HPDE6-E6E7 (cell line): ENCODE data around the gene CACNA2D4.

Experiments used
- DNase-seq: peaks from one replicate; pipeline ENCODE4 v3.0.0; 2011; ENCODE audit warnings: missing footprints; ENCODE audit errors: extremely low spot score

CACNA2D4 gene

DNA sequence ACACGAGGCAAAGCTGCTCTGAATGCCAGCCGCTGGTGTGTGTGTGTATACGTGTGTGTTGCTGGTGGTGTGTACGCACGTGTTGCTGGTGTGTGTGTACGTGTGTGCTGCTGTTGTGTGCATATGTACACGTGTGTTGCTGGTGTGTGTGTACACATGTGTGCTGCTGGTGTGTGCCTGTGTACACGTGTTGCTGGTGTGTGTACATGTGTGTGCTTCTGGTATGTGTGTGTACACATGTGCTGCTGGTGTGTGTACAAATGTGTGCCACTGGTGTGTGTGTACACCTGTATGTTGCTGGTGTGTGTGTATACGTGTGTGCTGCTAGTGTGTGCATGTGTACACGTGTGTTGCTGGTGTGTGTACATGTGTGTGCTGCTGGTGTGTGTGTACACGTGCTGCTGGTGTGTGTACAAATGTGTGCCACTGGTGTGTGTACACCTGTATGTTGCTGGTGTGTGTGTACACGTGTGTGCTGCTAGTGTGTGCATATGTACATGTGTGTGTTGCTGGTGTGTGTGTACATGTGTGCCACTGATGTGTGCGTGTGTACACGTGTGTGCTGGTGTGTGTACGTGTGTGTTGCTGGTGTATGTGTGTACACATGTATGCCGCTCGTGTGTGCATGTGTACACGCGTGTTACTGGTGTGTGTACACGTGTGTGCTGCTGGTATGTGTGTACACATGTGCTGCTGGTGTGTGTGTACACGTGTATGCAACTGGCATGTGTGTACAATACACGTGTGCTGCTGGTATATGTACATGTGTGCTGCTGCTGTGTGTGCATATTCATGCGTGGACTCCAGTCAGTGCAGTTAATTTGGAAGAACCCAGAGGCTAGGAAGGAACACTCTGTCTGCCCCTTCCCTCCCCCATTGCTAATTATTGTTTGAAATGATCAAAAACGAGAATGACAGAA is 47.2 kb downstream of the CACNA2D4 start:
- DNase-seq, result no peak

DNA sequence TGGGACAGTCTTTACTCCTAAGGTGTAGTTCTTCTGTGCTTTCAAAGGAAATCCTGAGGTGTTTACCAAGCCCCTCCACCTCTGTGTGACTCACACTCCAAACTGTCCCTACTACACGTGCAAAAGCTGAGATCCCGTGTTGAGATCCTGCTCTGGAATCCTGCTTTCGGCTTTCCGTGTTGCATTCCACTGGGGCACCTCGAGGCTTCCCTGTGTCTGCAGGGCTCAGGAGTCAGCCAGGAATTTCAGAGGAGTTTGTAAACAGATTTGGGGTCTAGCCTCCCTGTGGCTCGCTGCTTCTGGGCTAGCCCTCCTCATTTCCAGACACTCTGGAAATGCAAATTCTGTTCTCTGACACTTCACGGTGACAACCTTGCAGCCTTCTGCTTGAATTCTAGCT is 48.4 kb downstream of the CACNA2D4 start:
- DNase-seq, result no peak

DNA sequence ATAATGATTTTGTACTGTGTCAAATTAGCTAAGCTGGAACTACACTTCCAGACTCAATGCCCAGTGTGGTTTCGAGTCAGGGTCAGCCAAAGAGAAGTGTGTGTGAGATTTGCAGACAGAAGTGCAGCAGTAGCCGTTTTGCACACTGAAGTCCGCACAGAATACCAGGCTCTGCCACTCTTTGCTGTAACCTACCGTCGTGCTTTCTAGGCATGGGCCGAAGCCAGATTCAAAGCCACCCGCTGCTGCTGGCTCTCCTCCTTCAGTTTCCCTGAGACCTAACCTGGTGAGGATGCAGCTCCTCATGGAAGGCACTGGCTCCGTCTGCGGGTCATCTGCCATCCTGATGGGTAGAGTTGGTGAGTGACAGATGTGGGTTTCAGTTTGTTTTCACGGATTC is 49.3 kb downstream of the CACNA2D4 start:
- DNase-seq, result no peak

DNA sequence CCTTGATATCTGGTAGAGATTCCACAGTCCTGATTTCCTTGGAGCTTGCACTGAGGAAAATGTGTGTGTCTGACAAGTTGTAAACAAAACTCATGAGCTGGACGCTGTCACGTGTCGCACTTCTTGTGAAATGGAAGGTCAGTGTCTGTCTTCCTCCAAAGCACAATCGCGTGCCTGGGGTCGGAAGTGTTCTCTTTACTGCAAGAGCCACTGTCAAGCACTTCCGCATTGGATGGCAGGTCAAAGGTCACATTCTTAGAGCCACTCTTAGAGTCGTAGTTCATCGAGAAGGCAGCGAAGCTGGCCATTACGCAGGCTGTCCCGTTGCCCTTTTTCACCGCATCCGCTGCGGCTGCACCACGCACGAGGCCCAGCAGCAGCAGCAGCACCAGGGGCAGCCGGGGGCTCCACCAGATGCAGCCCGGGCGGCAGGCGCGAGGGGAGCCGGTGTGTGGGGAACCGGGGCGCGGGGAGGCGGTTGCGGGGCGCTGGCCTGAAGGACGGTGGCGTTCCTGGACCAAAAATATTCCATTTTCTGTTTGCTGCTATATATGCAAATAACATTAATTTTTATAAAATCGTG is 53.1 kb downstream of the CACNA2D4 start:
- DNase-seq, result no peak

DNA sequence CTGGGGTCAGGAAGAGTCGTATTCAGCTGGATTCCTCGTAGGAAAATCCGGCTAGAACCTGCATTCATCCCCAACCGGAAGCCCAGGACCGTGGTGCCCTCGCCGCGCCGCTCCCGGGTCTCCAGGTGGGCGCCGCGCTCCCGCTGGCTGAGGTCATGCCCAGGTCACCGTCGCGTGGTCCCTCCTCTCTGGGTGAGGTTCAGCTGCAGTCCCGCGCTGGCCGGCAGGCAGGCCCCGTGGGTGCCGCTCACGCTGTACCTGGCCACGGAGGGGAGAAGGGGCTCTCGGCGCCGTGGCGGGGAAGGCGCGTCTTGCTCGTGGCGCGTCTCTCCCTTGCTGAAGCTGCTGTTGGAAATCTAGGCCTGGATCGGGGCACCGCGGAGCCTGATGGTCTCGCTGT is 53.6 kb downstream of the CACNA2D4 start:
- no peak for DNase-seq

DNA sequence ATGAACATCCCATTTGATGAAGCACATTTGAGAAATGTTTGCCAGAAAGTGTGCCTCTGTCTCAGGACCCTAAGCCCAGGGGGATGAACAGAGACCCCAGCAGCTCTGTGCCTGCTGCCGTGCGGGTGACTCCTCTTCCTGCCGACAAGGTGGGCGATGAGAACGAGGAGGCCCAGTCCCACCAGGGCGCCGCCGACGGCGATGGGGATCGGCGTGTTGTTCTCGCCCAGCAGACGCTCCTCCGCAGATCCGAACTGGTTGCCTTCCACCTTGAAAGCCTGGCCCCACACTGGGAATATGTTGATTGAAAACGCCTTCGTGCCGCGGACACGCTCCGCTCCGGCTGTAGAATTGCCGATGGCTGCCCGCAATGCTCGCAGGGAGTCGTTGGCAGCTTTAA is 54.0 kb downstream of the CACNA2D4 start:
- DNase-seq, result no peak

DNA sequence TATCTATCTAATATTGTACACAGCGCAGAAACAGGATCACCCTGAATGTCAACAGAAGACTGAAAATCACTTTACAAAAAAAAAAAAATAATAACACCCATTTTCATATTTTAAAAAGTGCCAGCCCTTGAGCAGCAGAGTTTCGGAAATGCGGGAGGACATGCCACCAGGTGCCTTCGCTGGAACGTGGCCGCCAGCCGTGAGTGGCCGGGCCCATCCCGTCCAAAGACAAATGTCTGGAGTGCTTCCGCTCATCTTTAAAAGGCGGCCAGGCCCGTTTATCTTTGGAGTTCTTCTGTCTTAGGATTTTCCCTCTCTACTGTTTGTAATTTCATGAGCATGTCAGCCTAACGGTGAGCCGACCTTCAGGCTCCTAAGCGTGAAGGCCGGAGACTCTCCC is 54.6 kb downstream of the CACNA2D4 start:
- no peak for DNase-seq

DNA sequence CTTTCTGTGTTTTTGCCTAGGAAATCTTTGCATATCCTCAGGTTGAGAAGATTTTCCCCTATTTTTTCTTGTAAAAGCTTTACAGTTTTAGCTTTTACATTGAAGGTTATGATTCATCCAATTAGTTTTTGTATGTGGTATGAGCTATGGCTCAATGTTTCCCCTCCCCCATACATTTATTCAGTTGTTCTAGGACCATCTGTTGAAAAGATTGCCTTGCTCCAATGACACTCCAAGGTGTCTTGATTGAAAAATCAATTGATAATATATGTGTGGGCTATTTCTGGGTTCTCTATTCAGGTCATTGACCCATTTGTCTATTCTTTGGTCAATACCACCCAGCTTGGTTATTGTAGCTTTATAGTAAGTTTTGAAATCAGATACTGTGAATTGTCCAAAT is 55.5 kb downstream of the CACNA2D4 start:
- no peak for DNase-seq

DNA sequence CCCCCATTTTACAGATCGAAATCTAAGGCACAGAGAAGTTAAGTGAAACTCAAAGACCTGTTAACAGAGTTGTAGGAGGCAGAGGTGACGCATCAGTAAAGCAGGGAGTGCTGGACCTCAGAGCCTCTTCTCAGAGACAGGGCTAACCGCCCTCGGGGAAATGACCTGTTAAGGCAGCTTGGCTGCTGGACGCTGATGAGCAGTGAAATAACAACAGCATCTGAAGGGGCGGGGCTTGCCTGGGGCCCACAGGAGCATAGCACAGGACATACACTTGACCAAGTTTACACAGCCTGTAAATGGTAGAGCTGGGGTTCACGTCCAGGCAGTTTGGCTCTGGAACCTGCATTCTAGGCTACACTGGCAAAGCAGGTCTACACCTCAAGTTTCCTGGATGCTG is 58.8 kb downstream of the CACNA2D4 start:
- DNase-seq, result no peak

DNA sequence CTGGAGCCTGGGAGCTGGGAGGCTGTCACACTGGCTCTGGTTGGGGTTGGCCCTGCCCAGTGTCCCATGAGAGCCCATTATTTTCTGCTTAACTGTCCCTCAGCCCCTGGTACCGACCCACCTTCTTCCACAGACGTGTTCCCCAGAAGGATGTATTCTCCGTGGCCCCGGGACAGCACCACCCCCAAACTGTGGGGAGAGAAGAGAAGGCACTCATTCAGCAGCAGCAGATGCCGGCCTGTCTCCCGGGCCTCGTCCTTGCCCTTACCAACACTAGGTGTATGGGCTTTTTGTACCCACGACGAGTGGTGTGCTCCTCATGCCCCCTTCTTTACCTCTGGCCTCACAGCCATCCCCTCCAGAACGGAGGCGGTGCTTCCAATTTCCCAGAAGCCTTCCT is 60.0 kb downstream of the CACNA2D4 start:
- no peak for DNase-seq

- DNase-seq, result no peak
Measured at GRCh38 chr12:1857821-1858220, 60.6 kb downstream of the CACNA2D4 start.

GRCh38 chr12:1857086-1857485 is 61.4 kb downstream of the CACNA2D4 start:
- no peak for DNase-seq

DNA sequence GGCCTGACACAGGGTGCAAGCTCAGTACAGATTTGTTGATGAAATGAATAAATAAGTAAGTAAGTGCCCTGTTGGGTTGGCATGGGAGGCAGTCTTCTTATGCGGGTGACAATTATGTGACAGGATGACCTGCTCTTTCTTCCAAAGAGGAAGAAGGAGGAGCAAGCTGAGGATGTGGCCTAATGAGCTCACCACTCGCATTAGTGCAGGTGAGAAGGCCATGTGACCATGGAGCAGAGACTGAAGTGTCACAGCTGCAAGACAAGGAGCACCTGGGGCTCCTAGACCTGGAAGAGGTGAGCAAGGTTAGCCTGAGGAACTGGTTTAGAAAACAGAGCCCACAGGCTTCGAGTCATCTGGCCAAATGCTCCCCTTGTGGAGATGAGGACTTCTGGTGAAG is 63.2 kb downstream of the CACNA2D4 start:
- no peak for DNase-seq

GRCh38 chr12:1853716-1854115 is 64.7 kb downstream of the CACNA2D4 start:
- DNase-seq, result no peak

DNA sequence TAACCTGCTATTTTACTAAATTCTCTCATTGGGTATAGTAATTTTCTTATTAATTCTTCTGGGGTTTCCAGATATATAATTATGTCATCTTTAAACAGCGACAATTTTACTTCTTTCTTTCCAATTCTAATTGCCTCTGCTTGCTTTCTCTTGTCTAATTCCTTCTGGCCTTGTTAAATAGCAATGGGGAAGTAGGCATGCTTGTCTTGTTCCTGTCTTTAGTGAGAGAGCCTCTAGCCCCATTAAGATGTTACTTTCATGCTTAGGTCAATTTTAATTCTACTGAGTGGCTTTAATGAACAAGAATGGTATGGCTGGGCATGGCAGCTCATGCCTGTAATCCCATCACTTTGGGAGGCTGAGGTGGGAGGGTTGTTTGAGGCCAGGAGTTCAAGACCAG is 66.4 kb downstream of the CACNA2D4 start:
- DNase-seq, result no peak

- DNase-seq, result no peak
Measured at GRCh38 chr12:1851151-1851701, 67.2 kb downstream of the CACNA2D4 start.

- no peak for DNase-seq
Measured at GRCh38 chr12:1848745-1849144, 69.7 kb downstream of the CACNA2D4 start.

DNA sequence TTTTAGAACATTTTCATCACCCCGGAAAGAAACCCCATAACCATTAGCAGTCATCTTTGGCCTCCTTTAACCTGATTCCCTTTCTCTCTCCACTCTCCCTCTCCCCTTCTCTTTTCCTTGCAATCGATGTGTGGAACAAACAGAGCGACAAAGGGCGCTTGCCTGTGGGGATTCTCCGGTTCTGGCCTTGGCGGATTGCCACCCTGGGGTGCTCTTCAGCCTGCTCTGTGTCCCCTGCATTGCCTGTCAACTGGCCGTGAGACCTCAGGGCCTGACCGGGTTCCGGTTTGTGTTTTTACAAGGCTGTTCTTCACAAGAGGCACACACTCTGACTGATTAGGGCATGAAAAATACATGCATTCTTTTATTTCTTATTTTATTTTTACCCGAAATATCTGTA is 70.3 kb downstream of the CACNA2D4 start:
- no peak for DNase-seq

DNA sequence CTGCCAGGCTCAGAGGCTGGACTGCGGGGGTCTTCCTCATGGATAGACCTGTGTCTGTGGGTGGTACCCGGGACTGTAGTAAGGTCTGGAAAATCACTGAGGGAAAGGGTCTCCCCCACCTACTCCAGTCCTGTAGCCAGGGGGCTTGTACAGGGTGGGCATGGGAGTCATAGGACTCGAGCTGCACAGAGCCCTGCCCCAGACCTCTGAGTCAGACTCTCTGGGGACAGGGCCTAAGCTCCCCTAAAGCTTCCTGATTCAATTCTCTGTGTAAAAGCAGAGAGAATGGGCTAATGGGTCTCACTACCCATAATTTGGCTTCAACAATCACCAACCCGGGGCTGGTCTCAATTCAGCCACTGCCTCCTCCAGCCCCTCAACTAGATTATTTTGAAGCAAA is 71.0 kb downstream of the CACNA2D4 start:
- DNase-seq, result no peak

DNA sequence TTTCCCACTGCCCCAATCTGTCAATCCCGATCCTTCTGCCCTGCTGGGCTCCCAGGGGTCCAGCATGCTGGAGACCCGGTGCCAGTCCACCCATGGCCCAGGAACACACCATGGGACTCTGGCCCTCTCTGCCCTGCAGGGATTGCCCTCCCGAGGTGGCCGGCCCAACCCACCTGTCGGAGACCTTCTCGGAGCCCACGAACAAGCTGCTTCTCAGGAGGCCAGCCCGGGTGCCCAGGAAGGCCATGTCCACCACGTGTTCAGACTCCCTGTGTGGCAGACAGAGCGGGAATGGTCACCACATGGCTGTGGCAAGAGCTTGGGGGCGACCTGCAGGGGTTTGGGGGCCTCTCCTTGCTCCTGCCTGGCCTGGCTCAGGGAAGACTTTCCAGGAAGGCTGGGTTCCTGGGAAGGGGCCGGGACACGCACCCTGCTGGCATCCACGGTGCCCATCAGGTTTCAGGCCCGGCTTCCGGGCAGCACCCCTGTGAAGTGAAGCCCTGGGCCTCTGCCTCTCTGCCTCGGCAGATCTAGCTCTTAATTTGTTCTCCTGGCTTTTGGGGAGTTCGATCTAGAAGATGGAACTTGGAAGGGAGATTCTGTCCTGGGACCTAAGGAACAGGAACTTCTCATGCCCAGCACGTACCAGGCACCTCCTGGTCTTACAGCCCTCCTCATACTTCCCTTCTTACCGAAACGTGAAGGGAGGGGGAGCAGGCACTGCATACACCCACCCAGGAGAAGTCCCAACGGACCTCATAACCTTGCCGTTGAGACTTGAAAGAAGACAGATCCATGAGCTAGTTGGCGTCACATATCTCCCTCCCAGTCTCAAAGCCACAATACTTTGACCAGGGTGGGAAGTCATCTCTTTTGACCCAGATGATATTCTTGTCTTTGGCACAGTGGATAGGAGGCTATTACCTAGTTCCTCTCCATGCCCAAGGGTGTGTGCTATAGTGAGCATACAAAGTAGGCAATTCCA is 71.7 kb downstream of the CACNA2D4 start:
- DNase-seq, result no peak

DNA sequence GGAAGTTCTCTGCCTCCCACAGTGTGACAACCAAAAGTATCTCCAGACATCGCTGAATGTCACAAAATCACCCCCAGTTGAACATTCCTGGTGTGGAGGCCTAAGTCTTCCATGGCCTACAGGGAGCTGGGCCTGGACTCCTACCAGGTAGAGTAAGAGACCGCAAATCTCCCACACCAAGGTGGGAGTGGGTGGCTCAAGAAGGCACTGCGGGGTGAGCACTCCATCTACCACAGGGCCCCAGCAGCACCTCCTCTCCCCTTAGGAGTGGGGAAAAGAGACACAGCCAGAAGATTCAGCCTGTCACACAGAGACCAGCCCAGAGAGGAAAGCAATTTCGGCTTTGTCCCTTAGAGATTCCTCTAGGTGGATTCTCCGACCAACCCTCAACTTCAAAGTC is 72.6 kb downstream of the CACNA2D4 start:
- no peak for DNase-seq

DNA sequence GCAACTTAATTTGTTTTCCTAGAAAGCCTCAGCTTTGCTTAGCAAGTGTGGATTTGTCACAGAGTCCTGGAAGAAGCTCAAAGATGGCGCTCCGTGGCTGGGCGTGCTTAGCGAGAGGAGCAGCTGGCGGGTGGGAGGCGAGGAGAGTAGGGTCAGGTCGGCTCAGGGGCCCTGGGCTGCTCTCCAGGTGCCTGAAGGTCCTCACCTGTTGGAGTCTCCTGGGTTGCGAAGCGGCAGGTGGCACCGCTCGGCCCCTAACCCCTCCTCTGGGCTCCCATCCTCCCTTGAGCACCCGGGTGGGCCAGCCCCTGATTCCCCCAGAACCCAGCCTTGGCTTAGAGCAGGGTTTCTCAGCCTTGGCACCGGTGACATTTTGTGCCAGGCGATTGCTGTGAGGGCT is 73.0 kb downstream of the CACNA2D4 start:
- DNase-seq, result no peak
